Measurements from ENCODE around the gene EPHA4. TPM values are rescaled to one million over a fixed set of nuclear protein-coding genes. Genes with fewer than 3 reads are reported as not detected.

The EPHA4 gene
- total and polyA plus RNA-seq, 4 donors: 0.43 to 2.3 (median 1.1) TPM

GRCh38 chr2:221425891-221426290 is 146.2 kb downstream of the EPHA4 start (continued):
- TF ChIP-seq CTCF (IDR thresholded peaks at IDR 0.05; ENCODE audit: low read depth, low read length, missing input control) (no peak), GABPA (IDR thresholded peaks at IDR 0.05 in 1 of 2, conservative IDR thresholded peaks at IDR 0.05 in 1 of 2) (no peak), SP1 (IDR thresholded peaks at IDR 0.05) (no peak), HNF4G (IDR thresholded peaks at IDR 0.05) (no peak)

- Histone ChIP-seq H3K4me3 (ENCODE audit: low read depth in 1 of 3, low read length in 3 of 3) (no peak overlapping the region), H3K27me3 (ENCODE audit: control insufficient read depth in 4 of 4, insufficient read depth in 4 of 4, low read length in 3 of 4) (no peaks in the 10 kb centered on the region), H3K9me3 (ENCODE audit: control insufficient read depth in 4 of 4, low read length in 3 of 4) (no peaks in the 10 kb centered on the region), H3K4me1 (ENCODE audit: control insufficient read depth in 4 of 4, insufficient read depth in 4 of 4, low read length in 3 of 4) (peaks cover 0 to 2% (median 0%) of the 10 kb centered on the region in 4 donors), H3K36me3 (ENCODE audit: control insufficient read depth in 4 of 4, insufficient read depth in 3 of 4, low read depth in 1 of 4, low read length in 3 of 4) (no peaks in the 10 kb centered on the region), H3K9ac (ENCODE audit: low read depth in 1 of 2, low read length in 2 of 2) (no peak overlapping the region), H3K27ac (ENCODE audit: low read depth in 1 of 2, low read length in 2 of 2) (no peak overlapping the region)
- whole genome bisulfite sequencing: 90% methylated on average over 4 of the region's 4 CpGs
- no peak for DNase-seq (ENCODE audit: low spot score)
- TF ChIP-seq RXRA (IDR thresholded peaks at IDR 0.05): no peak
- no peak for TF ChIP-seq CTCF (IDR thresholded peaks at IDR 0.05; ENCODE audit: low read depth, low read length, missing input control)
- TF ChIP-seq ZBTB33 (IDR thresholded peaks at IDR 0.05): no peak
- TF ChIP-seq GABPA (IDR thresholded peaks at IDR 0.05 in 1 of 2, conservative IDR thresholded peaks at IDR 0.05 in 1 of 2): no peak
- no peak for TF ChIP-seq SP1 (IDR thresholded peaks at IDR 0.05)
- TF ChIP-seq FOXA2 (IDR thresholded peaks at IDR 0.05): no peak
- TF ChIP-seq TAF1 (conservative IDR thresholded peaks at IDR 0.05): no peak
- no peak for TF ChIP-seq NR2F2 (IDR thresholded peaks at IDR 0.05)
- TF ChIP-seq FOXA1 (IDR thresholded peaks at IDR 0.05): no peak
- TF ChIP-seq HNF4G (IDR thresholded peaks at IDR 0.05): no peak
- TF ChIP-seq YY1 (IDR thresholded peaks at IDR 0.05): no peak
- no peak for TF ChIP-seq MAX (IDR thresholded peaks at IDR 0.05)
- TF ChIP-seq JUND (IDR thresholded peaks at IDR 0.05): no peak
- TF ChIP-seq RAD21 (IDR thresholded peaks at IDR 0.05): no peak
- no peak for TF ChIP-seq ATF3 (IDR thresholded peaks at IDR 0.05)
- no peak for TF ChIP-seq HNF4A (conservative IDR thresholded peaks at IDR 0.05)
- TF ChIP-seq REST (IDR thresholded peaks at IDR 0.05): no peak
- TF ChIP-seq EGR1 (IDR thresholded peaks at IDR 0.05; ENCODE audit: low read depth in 2 of 2): no peak
These were observed 146.8 kb downstream of the EPHA4 start for GRCh38 chr2:221425353-221425752.

Data from liver (tissue), 9 donors.